Adipose tissue (tissue), 3 donors: ENCODE measurements around the gene SRP19. TPM values are rescaled to one million over a fixed set of nuclear protein-coding genes. Genes with fewer than 3 reads are reported as not detected.

Source experiments
- H3K27ac ChIP-seq: one replicate; pipeline ENCODE4 v1.5.1; 2013; ENCODE audit warnings: low read depth, low read length
- WGBS, 3 donors: extraction: QIAGEN DNeasy Blood & Tissue Kit; methylation state at CpG; one replicate each; pipeline ENCODE4 v1.1.7; 2013; 5-methylcytosine and 5-hydroxymethylcytosine counted together
- polyA plus RNA-seq, 3 donors: library from polyadenylated mRNA; stranded (reverse); fragments of 200-250 nt; gene quantifications; one replicate each; pipeline ENCODE4 v1.2.3, GENCODE V29; 2013
- donor health status: healthy with polysubstance abuse.
- donor health status: Bipolar disorder and iron deficiency.
- donor health status: healthy.

SRP19 gene
- polyA plus RNA-seq, 3 donors, result 48.4 to 78.8 (median 71.6) TPM

GRCh38 chr5:112910529-112910928, 49.4 kb downstream of the SRP19 start:
- 89 to 94% (median 93%) methylated on average over 1 of the region's 1 CpG for WGBS, 3 donors
- H3K27ac ChIP-seq, result no peak overlapping the region

GRCh38 chr5:112914584-112914983, 53.5 kb downstream of the SRP19 start:
- no peak overlapping the region for H3K27ac ChIP-seq
- 67 to 89% (median 88%) methylated on average over 4 of the region's 4 CpGs for WGBS, 3 donors

GRCh38 chr5:112915831-112916230, 54.7 kb downstream of the SRP19 start:
- 33 to 63% (median 36%) methylated on average over 1 of the region's 1 CpG for WGBS, 3 donors
- no peak overlapping the region for H3K27ac ChIP-seq

- no peak overlapping the region for H3K27ac ChIP-seq
- 83 to 95% (median 92%) methylated on average over 2 of the region's 2 CpGs for WGBS, 3 donors
These were observed 56.4 kb downstream of the SRP19 start for GRCh38 chr5:112917453-112917995.

- 60 to 94% (median 90%) methylated on average over 3 of the region's 3 CpGs for WGBS, 3 donors
These were observed 57.0 kb downstream of the SRP19 start for GRCh38 chr5:112918136-112918535.

GRCh38 chr5:112918679-112919078, 57.6 kb downstream of the SRP19 start:
- 40 to 91% (median 88%) methylated on average over 1 of the region's 1 CpG for WGBS, 3 donors
- no peak overlapping the region for H3K27ac ChIP-seq

More at GRCh38 chr5:112918136-112918535, 57.0 kb downstream of the SRP19 start:
- no peak overlapping the region for H3K27ac ChIP-seq

Other genes with a start within 250 kb of the SRP19 start
- gene APC, start 123.4 kb upstream of the SRP19 start, polyA plus RNA-seq, result 1 to 10 TPM; 4.2 to 6.1 (median 5.7) TPM
- gene REEP5, start 60.9 kb downstream of the SRP19 start, polyA plus RNA-seq, result 10 to 100 TPM; 41.3 to 66.8 (median 57.5) TPM
- 10 to 100 TPM in 1 of 3 donors, 1 to 10 TPM in 2; 3.0 to 13.4 (median 7.6) TPM for gene DCP2, start 115.5 kb downstream of the SRP19 start, polyA plus RNA-seq